Heart left ventricle (tissue), 16 donors: Measurements from ENCODE around the gene CACNA2D1. TPM values are rescaled to one million over a fixed set of nuclear protein-coding genes. Genes with fewer than 3 reads are reported as not detected.

Experiments
- ATAC-seq, 4 donors: fragments of 200-7000 bp; cut with Tn5 transposase; one replicate each; pipeline ENCODE4 v1.9.1; 2020 to 2022; ENCODE audit warnings: moderate library complexity in 4 of 4, mild to moderate bottlenecking in 3 of 4, moderate number of reproducible peaks in 1 of 4
- DNase-seq, 5 donors: peaks; one replicate each; pipeline ENCODE4 v3.0.0-alpha.2; 2020
- H3K27ac ChIP-seq, 12 donors: fragments of 200-600 bp; sonication (generic) in 4 of 12; one replicate each; pipeline versions ENCODE4 v1.5.0 to v1.8.0; 2016 to 2022; ENCODE audit warnings: mild to moderate bottlenecking in 2 of 12
- H3K27me3 ChIP-seq, 9 donors: fragments of 200-600 bp; sonication (generic) in 2 of 9; one replicate each; pipeline versions ENCODE4 v1.5.1 to v1.8.0; 2016 to 2022; ENCODE audit warnings: mild to moderate bottlenecking in 3 of 9
- H3K36me3 ChIP-seq, 9 donors: fragments of 200-600 bp; sonication (generic) in 2 of 9; one replicate each; pipeline versions ENCODE4 v1.5.0 to v1.8.0; 2018 to 2022; ENCODE audit warnings: mild to moderate bottlenecking in 2 of 9
- H3K4me1 ChIP-seq, 12 donors: fragments of 200-600 bp; sonication (generic) in 4 of 12; one replicate each; pipeline versions ENCODE4 v1.5.0 to v1.8.0; 2016 to 2022; ENCODE audit warnings: mild to moderate bottlenecking in 3 of 12
- H3K4me3 ChIP-seq, 12 donors: fragments of 200-600 bp; sonication (generic) in 4 of 12; one replicate each; pipeline versions ENCODE4 v1.5.0 to v1.8.0; 2017 to 2022; ENCODE audit warnings: mild to moderate bottlenecking in 9 of 12, moderate library complexity in 4 of 12
- H3K9me3 ChIP-seq, 12 donors: fragments of 200-600 bp; sonication (generic) in 4 of 12; one replicate each; pipeline versions ENCODE4 v1.5.0 to v1.8.0; 2016 to 2022; ENCODE audit warnings: mild to moderate bottlenecking in 1 of 12
- CTCF ChIP-seq, 12 donors: fragments of 200-600 bp; sonication (generic) in 4 of 12; IDR thresholded peaks; one replicate each; pipeline versions ENCODE4 v1.5.0 to v1.8.0; 2018 to 2022; ENCODE audit warnings: antibody characterized with exemption in 12 of 12, mild to moderate bottlenecking in 5 of 12
- POLR2A ChIP-seq, 2 donors: fragments of 450-650 bp; IDR thresholded peaks; one replicate each; pipeline ENCODE4 v1.6.1; 2017; ENCODE audit warnings: antibody characterized with exemption in 2 of 2, mild to moderate bottlenecking in 2 of 2, moderate library complexity in 2 of 2
- WGBS, 4 donors: extraction: QIAGEN DNeasy Blood & Tissue Kit in 2 of 4; methylation state at CpG; one replicate each; pipeline versions ENCODE4 v1.1.5 to v1.1.7; 2013 to 2018; 5-methylcytosine and 5-hydroxymethylcytosine counted together
- intact Hi-C, 10 donors: fragments of 100-400 bp; cut with DNase I; formaldehyde crosslinking; loops; one replicate each; pipeline versions ENCODE4 v1.11.1 to v1.14.2; 2022
- polyA plus RNA-seq, 2 donors: library from polyadenylated mRNA; stranded (reverse); fragments of 200-250 nt; gene quantifications; one replicate each; pipeline ENCODE4 v1.2.3, GENCODE V29; 2013
- total RNA-seq, 9 donors: library from RNA; depleted of rRNA in 2 of 9; stranded (reverse); fragments of >200 nt in 2 of 9; fragmentation: NEBNext Ultra II Directional in 3 of 9; extraction: Animal tissue kit (Norgen Biotek cat#: 25700) in 3 of 9; gene quantifications; one replicate each; pipeline versions ENCODE4 v1.1.0 to v1.2.4, GENCODE V29; 2016 to 2023
- donor health status: ischemic (EF 13 %, LVEDD 7.1; RV severe dilation, severe dysfunction).
- donor health status: healthy with polysubstance abuse.
- donor health status: DM: no; HTN: yes; CAD: no.
- donor health status: DM: no; HTN: no; CAD: no.
- donor health status: ischemic (EF 25% LVEDD 6.9; RV normal size, moderate dysfunction).
- donor health status: ischemic (EF 25% LVEDD 5.7; RV mildly dilated, moderate dysfunction).
- donor health status: healthy.
- donor health status: DM: yes; HTN: yes; CAD: no.
- donor health status: ischemic (EF 35%, LVEDD 5.7; RV mildly dilated, moderate dysfunction).
- donor health status: nonischemic (EF 11% LVEDD 7.7; RV severe dilation, severe dysfunction).
- donor health status: DM: yes; HTN: yes; CAD: no.
- donor health status: PGD.
- donor health status: ischemic (EF 29% LVEDD 5.4; RV normal size, mild dysfunction).
- donor health status: nonischemic (EF 23%, LVEDD 6.1; RV moderate dilation, normal function).

The CACNA2D1 gene
- total and polyA plus RNA-seq, 11 donors = 13.5 to 122 (median 55.5) TPM

- Histone ChIP-seq H3K9me3 (no peaks in the 10 kb centered on the region), H3K27ac (no peak overlapping the region), H3K4me3 (no peak overlapping the region), H3K27me3 (no peaks in the 10 kb centered on the region), H3K4me1 (peaks cover 0 to 31% (median 7%) of the 10 kb centered on the region in 12 donors), H3K36me3 (no peaks in the 10 kb centered on the region)
- 65 to 76% (median 71%) methylated on average over 3 of the region's 3 CpGs for WGBS, 4 donors
- TF ChIP-seq POLR2A (IDR thresholded peaks at IDR 0.05) = no peak
- TF ChIP-seq CTCF (IDR thresholded peaks at IDR 0.05) = no peak
- intact Hi-C loops = no loop called here
- no peak for DNase-seq
- no peak for ATAC-seq
Observed at GRCh38 chr7:82263920-82264782, 179.4 kb downstream of the CACNA2D1 start.

GRCh38 chr7:82258181-82258580, 185.4 kb downstream of the CACNA2D1 start:
- H3K27ac ChIP-seq = peak overlapping the region in 1 of 12 donors; percentile 10
- TF ChIP-seq POLR2A (IDR thresholded peaks at IDR 0.05) (no peak), CTCF (IDR thresholded peaks at IDR 0.05) (no peak)

DNA sequence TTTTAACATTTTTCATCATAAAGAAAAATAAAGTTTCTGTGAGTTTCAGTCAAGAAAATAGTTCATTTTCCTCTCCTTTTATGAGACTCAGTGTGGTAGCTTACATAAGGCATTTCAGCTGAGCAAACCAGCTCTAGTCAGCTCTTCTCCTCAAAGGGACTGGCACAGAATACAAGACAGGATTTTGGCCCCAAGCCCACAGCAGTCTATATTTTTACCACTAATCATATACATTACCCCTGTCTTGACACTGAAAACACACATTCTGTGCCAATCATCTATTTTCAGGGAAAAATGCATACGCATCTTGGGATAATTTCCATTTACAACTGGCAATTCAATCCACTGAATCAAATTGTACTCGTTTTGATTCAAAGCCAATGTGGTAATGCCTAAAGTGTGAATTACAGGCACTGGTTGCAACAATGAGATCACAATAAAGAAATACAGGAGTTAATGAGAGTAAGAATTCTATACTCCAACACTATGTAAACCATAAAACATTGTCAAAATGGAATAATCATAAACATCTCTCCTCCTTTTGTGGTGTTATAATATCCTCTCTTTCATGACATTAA, 186.4 kb downstream of the CACNA2D1 start:
- Histone ChIP-seq H3K9me3 (peaks cover 0 to 4% (median 0%) of the 10 kb centered on the region in 12 donors), H3K4me1 (peaks cover 0 to 24% (median 7%) of the 10 kb centered on the region in 12 donors), H3K27ac (no peak overlapping the region), H3K27me3 (no peaks in the 10 kb centered on the region), H3K4me3 (no peak overlapping the region), H3K36me3 (no peaks in the 10 kb centered on the region)
- TF ChIP-seq CTCF (IDR thresholded peaks at IDR 0.05) (no peak), POLR2A (IDR thresholded peaks at IDR 0.05) (no peak)
- intact Hi-C loops = no loop called here
- ATAC-seq = peak in 1 of 4 donors; percentile 45
- no peak for DNase-seq
- 77 to 80% (median 78%) methylated on average over 2 of the region's 2 CpGs for WGBS, 4 donors

More at GRCh38 chr7:82258181-82258580, 185.4 kb downstream of the CACNA2D1 start:
- H3K9me3 ChIP-seq = no peaks in the 10 kb centered on the region
- intact Hi-C loops = no loop called here
- no peak overlapping the region for H3K4me3 ChIP-seq
- peak in 1 of 4 donors; percentile 46 for ATAC-seq
- WGBS, 4 donors = 37 to 52% (median 37%) methylated on average over 2 of the region's 2 CpGs
- H3K36me3 ChIP-seq = no peaks in the 10 kb centered on the region
- no peak for DNase-seq
- H3K4me1 ChIP-seq = peaks cover 0 to 21% (median 5%) of the 10 kb centered on the region in 12 donors
- no peaks in the 10 kb centered on the region for H3K27me3 ChIP-seq

DNA sequence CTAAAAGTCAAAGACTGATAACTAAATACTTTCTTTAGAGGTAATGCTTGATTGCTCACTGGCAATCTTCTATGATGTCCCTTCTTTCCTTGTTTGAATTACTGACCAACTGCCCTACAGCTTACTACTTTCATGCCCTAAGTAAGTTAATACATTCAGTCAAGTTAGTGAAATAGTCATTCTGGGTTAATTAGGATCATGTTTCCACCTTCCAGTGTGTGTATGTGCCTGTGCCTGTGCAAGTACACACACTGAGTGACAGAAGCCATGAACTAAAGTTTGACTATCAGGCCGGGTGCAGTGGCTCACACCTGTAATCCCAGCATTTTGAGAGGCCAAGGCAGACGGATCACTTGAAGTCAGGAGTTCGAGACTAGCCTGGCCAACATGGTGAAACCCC, 187.9 kb downstream of the CACNA2D1 start:
- TF ChIP-seq CTCF (IDR thresholded peaks at IDR 0.05) = no peak
- TF ChIP-seq POLR2A (IDR thresholded peaks at IDR 0.05) = no peak
- Histone ChIP-seq H3K27me3 (no peaks in the 10 kb centered on the region), H3K9me3 (peaks cover 0 to 4% (median 0%) of the 10 kb centered on the region in 12 donors), H3K4me1 (peaks cover 0 to 33% (median 8%) of the 10 kb centered on the region in 12 donors), H3K36me3 (no peaks in the 10 kb centered on the region), H3K4me3 (no peak overlapping the region), H3K27ac (no peak overlapping the region)
- DNase-seq (no peak), ATAC-seq (no peak)
- 82 to 92% (median 89%) methylated on average over 3 of the region's 3 CpGs for WGBS, 4 donors
- intact Hi-C loops = no loop called here
